Neural cell (in vitro differentiated cells): Measurements from ENCODE around the gene F8A3.

ENCODE experiments used
- CTCF ChIP-seq: fragments of 450-650 bp; IDR thresholded peaks from 2 replicates; pipeline ENCODE4 v1.5.1; 2014; ENCODE audit warnings: antibody characterized with exemption, mild to moderate bottlenecking, moderate library complexity; ENCODE audit not compliant: poor library complexity, severe bottlenecking
- EZH2 ChIP-seq: fragments of 200-600, 300-800 bp; shearing (Covaris generic), sonication (generic); IDR thresholded peaks from 2 replicates; pipeline ENCODE4 v1.6.1; 2014; ENCODE audit warnings: antibody characterized with exemption, low read length, borderline replicate concordance, mild to moderate bottlenecking; ENCODE audit not compliant: insufficient read depth, poor library complexity, severe bottlenecking
- SMC3 ChIP-seq: fragments of 450-650 bp; conservative IDR thresholded peaks from 2 replicates; pipeline ENCODE4 v1.6.1; 2014; ENCODE audit warnings: antibody characterized with exemption, mild to moderate bottlenecking, moderate library complexity; ENCODE audit not compliant: poor library complexity

- TF ChIP-seq CTCF, result no peak
- TF ChIP-seq SMC3, result no peak
- no peak for TF ChIP-seq EZH2
These were observed 17.3 kb downstream of the F8A3 start for GRCh38 chrX:155441097-155441496.
